Prostate gland (tissue), 2 donors: ENCODE data around the gene ARMC9. TPM values are rescaled to one million over a fixed set of nuclear protein-coding genes. Genes with fewer than 3 reads are reported as not detected.

Source experiments
- DNase-seq: peaks from one replicate; pipeline ENCODE4 v3.0.0-alpha.2; 2019; ENCODE audit warnings: low spot score
- H3K27ac ChIP-seq, 2 donors: fragments of 200-600 bp; sonication (generic); 2 replicates each; pipeline ENCODE4 v1.5.1; 2017 to 2019
- H3K27me3 ChIP-seq: fragments of 200-600 bp; sonication (generic); replicated peaks from 2 replicates; pipeline ENCODE4 v1.5.1; 2019; ENCODE audit not compliant: insufficient read depth
- H3K36me3 ChIP-seq, 2 donors: fragments of 200-600 bp; sonication (generic); 1 replicate in 1 of 2; 2 replicates in 1 of 2; pipeline versions ENCODE4 v1.5.1 to v1.8.1; 2017 to 2019
- H3K4me1 ChIP-seq: fragments of 200-600 bp; sonication (generic); replicated peaks from 2 replicates; pipeline ENCODE4 v1.5.1; 2019
- H3K4me3 ChIP-seq, 2 donors: fragments of 200-600 bp; sonication (generic); 2 replicates each; pipeline ENCODE4 v1.5.1; 2017 to 2019
- H3K9me3 ChIP-seq: fragments of 200-600 bp; sonication (generic); 2 replicates; pipeline ENCODE4 v1.5.1; 2017
- POLR2A ChIP-seq: fragments of 450-650 bp; IDR thresholded peaks from one replicate; pipeline ENCODE4 v1.6.1; 2016; ENCODE audit warnings: antibody characterized with exemption, mild to moderate bottlenecking
- POLR2AphosphoS5 ChIP-seq: sonication (generic); formaldehyde crosslinking; IDR thresholded peaks from one replicate; pipeline ENCODE4 v1.6.1; 2017; ENCODE audit warnings: antibody characterized with exemption
- WGBS: methylation state at CpG from one replicate; pipeline ENCODE4 v1.1.5; 2018; 5-methylcytosine and 5-hydroxymethylcytosine counted together
- intact Hi-C: fragments of 100-400 bp; cut with DNase I; formaldehyde crosslinking; loops from one replicate; pipeline ENCODE4 v1.14.2; 2022
- total RNA-seq, 2 donors: library from RNA; depleted of rRNA; stranded (reverse); fragments of >200 nt; gene quantifications; one replicate each; pipeline ENCODE4 v1.1.0, GENCODE V29; 2016
- TF ChIP-seq, protein P1 (sequence below), 4 experiments: fragments of 200-600 bp in 2 of 4; fragments of 450-650 bp in 2 of 4; sonication (generic) in 2 of 4; IDR thresholded peaks; 1 replicate in 3 of 4; 2 replicates in 1 of 4; pipeline ENCODE4 v1.5.1; 2016 to 2019; ENCODE audit warnings: antibody characterized with exemption in 4 of 4, mild to moderate bottlenecking in 2 of 4, moderate library complexity in 2 of 4

The ARMC9 gene
- total RNA-seq, 2 donors from 2014 or later = 11.3 to 40.0 TPM

- intact Hi-C loops = no loop called here
- Histone ChIP-seq H3K27me3 (no peaks in the 10 kb centered on the region), H3K36me3 (no peaks in the 10 kb centered on the region), H3K4me3 (no peak overlapping the region), H3K9me3 (no peaks in the 10 kb centered on the region), H3K4me1 (no peaks in the 10 kb centered on the region), H3K27ac (no peak overlapping the region)
- TF ChIP-seq POLR2A = no peak
- no peak for TF ChIP-seq POLR2AphosphoS5
- TF ChIP-seq, protein P1, sequence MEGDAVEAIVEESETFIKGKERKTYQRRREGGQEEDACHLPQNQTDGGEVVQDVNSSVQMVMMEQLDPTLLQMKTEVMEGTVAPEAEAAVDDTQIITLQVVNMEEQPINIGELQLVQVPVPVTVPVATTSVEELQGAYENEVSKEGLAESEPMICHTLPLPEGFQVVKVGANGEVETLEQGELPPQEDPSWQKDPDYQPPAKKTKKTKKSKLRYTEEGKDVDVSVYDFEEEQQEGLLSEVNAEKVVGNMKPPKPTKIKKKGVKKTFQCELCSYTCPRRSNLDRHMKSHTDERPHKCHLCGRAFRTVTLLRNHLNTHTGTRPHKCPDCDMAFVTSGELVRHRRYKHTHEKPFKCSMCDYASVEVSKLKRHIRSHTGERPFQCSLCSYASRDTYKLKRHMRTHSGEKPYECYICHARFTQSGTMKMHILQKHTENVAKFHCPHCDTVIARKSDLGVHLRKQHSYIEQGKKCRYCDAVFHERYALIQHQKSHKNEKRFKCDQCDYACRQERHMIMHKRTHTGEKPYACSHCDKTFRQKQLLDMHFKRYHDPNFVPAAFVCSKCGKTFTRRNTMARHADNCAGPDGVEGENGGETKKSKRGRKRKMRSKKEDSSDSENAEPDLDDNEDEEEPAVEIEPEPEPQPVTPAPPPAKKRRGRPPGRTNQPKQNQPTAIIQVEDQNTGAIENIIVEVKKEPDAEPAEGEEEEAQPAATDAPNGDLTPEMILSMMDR (IDR thresholded peaks at IDR 0.05) = no peak
- 94% methylated on average over 2 of the region's 2 CpGs for WGBS
- no peak for DNase-seq
These were observed 85.9 kb downstream of the ARMC9 start for GRCh38 chr2:231284296-231284695.

DNA sequence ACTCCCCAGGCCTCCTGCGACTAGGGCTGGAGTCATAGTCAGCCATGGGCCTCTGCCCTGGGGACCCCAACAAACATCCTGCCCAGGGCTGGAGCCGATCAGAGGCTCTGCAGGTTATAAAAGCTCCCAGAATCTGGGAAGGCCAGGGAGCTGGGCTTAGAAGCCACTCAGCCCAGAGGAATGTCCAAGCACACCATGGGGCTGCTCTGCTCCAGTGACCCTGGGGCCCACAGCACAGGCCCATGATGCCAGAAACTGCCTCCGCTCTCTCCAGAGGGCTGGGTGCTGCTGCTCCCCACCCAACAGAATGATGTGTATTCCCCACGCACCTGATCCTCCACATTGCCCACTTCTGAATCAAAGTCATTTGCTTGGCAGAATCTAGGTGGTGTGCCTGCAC, 88.5 kb downstream of the ARMC9 start:
- TF ChIP-seq POLR2A (no peak), POLR2AphosphoS5 (no peak)
- TF ChIP-seq, protein P1 (IDR thresholded peaks at IDR 0.05) = no peak
- no peaks in the 10 kb centered on the region for H3K36me3 ChIP-seq
- H3K27me3 ChIP-seq = no peaks in the 10 kb centered on the region
- DNase-seq = no peak
- no peak overlapping the region for H3K4me3 ChIP-seq
- WGBS = 96% methylated on average over 4 of the region's 4 CpGs
- intact Hi-C loops = no loop called here
- H3K9me3 ChIP-seq = no peaks in the 10 kb centered on the region
- H3K27ac ChIP-seq = no peak overlapping the region
- no peaks in the 10 kb centered on the region for H3K4me1 ChIP-seq

- intact Hi-C loops = no loop called here
- no peak for TF ChIP-seq POLR2AphosphoS5
- no peak for TF ChIP-seq POLR2A
- TF ChIP-seq, protein P1 (IDR thresholded peaks at IDR 0.05) = no peak
- WGBS = 87% methylated on average over 5 of the region's 5 CpGs
- Histone ChIP-seq H3K4me1 (no peaks in the 10 kb centered on the region), H3K4me3 (no peak overlapping the region), H3K9me3 (no peaks in the 10 kb centered on the region), H3K27ac (no peak overlapping the region), H3K36me3 (no peaks in the 10 kb centered on the region), H3K27me3 (no peaks in the 10 kb centered on the region)
- no peak for DNase-seq
These were observed 89.3 kb downstream of the ARMC9 start for GRCh38 chr2:231287696-231288095.

- Histone ChIP-seq H3K4me1 (no peaks in the 10 kb centered on the region), H3K27ac (no peak overlapping the region), H3K27me3 (no peaks in the 10 kb centered on the region), H3K4me3 (no peak overlapping the region), H3K9me3 (no peaks in the 10 kb centered on the region), H3K36me3 (no peaks in the 10 kb centered on the region)
- intact Hi-C loops = no loop called here
- TF ChIP-seq POLR2AphosphoS5 (no peak), POLR2A (no peak)
- TF ChIP-seq, protein P1 (IDR thresholded peaks at IDR 0.05) = no peak
- DNase-seq = no peak
- WGBS = 92% methylated on average over 7 of the region's 7 CpGs
These were observed 90.2 kb downstream of the ARMC9 start for GRCh38 chr2:231288590-231288989.

- TF ChIP-seq POLR2A (no peak), POLR2AphosphoS5 (no peak)
- TF ChIP-seq, protein P1 (IDR thresholded peaks at IDR 0.05) = no peak
- Histone ChIP-seq H3K9me3 (no peaks in the 10 kb centered on the region), H3K4me3 (no peak overlapping the region), H3K27me3 (no peaks in the 10 kb centered on the region), H3K27ac (no peak overlapping the region), H3K36me3 (no peaks in the 10 kb centered on the region), H3K4me1 (no peaks in the 10 kb centered on the region)
- intact Hi-C loops = no loop called here
- DNase-seq = no peak
- 35% methylated on average over 2 of the region's 2 CpGs for WGBS
These were observed 92.0 kb downstream of the ARMC9 start for GRCh38 chr2:231290321-231291015.
